ENCODE results near the gene GFPT2. TPM values are rescaled to one million over a fixed set of nuclear protein-coding genes. Genes with fewer than 3 reads are reported as not detected.

GFPT2 gene
- total and polyA plus RNA-seq, 5 donors = 2.3 to 25.6 (median 5.8) TPM

- intact Hi-C loops (cut with DNase I) = no loop called here
- Histone ChIP-seq H3K9me3 (ENCODE audit: control insufficient read depth, low read length) (no peaks in the 10 kb centered on the region), H3K4me3 (ENCODE audit: low read length) (no peak overlapping the region), H3K27me3 (ENCODE audit: control insufficient read depth, insufficient read depth) (no peaks in the 10 kb centered on the region), H3K4me1 (ENCODE audit: control insufficient read depth, insufficient read depth, low read length) (no peaks in the 10 kb centered on the region), H3K27ac (ENCODE audit: low read length) (peak overlapping the region; percentile 65)
- ATAC-seq = peak; percentile 88 to 93
- peak; percentile 78 to 85 (median 83) for DNase-seq
- WGBS = 41% methylated on average over 16 of the region's 16 CpGs
Measured at GRCh38 chr5:180330810-180331646, 22.1 kb downstream of the GFPT2 start.

GRCh38 chr5:180330270-180330648 is 22.9 kb downstream of the GFPT2 start:
- DNase-seq (no peak), ATAC-seq (no peak)
- no peak overlapping the region for H3K27ac ChIP-seq (ENCODE audit: low read length)
- no peaks in the 10 kb centered on the region for H3K9me3 ChIP-seq (ENCODE audit: control insufficient read depth, low read length)
- 77% methylated on average over 5 of the region's 5 CpGs for WGBS
- no peaks in the 10 kb centered on the region for H3K4me1 ChIP-seq (ENCODE audit: control insufficient read depth, insufficient read depth, low read length)
- no peaks in the 10 kb centered on the region for H3K27me3 ChIP-seq (ENCODE audit: control insufficient read depth, insufficient read depth)
- H3K4me3 ChIP-seq (ENCODE audit: low read length) = no peak overlapping the region
- intact Hi-C loops (cut with DNase I) = no loop called here

- peak in 1 of 3 donors; percentile 16 for DNase-seq
- WGBS = 90% methylated on average over 8 of the region's 8 CpGs
Measured at GRCh38 chr5:180329606-180330269, 23.4 kb downstream of the GFPT2 start.

GRCh38 chr5:180329138-180329435 is 24.0 kb downstream of the GFPT2 start:
- ATAC-seq (no peak), DNase-seq (peak in 1 of 3 donors; percentile 32)
- WGBS = 95% methylated on average over 7 of the region's 7 CpGs
- no peaks in the 10 kb centered on the region for H3K27me3 ChIP-seq (ENCODE audit: control insufficient read depth, insufficient read depth)
- H3K9me3 ChIP-seq (ENCODE audit: control insufficient read depth, low read length) = no peaks in the 10 kb centered on the region
- intact Hi-C loops (cut with DNase I) = loop anchor here in 1 of 4 donors (10.0 kb wide), 1 partner anchor 204 kb away; no protein-coding TSS in a partner anchor
- no peaks in the 10 kb centered on the region for H3K4me1 ChIP-seq (ENCODE audit: control insufficient read depth, insufficient read depth, low read length)
- H3K4me3 ChIP-seq (ENCODE audit: low read length) = no peak overlapping the region
- H3K27ac ChIP-seq (ENCODE audit: low read length) = no peak overlapping the region

More at GRCh38 chr5:180329606-180330269, 23.4 kb downstream of the GFPT2 start:
- no peaks in the 10 kb centered on the region for H3K4me1 ChIP-seq (ENCODE audit: control insufficient read depth, insufficient read depth, low read length)
- intact Hi-C loops (cut with DNase I) = loop anchor here in 1 of 4 donors (10.0 kb wide), 1 partner anchor 205 kb away; no protein-coding TSS in a partner anchor
- H3K4me3 ChIP-seq (ENCODE audit: low read length) = no peak overlapping the region
- ATAC-seq = no peak
- H3K27ac ChIP-seq (ENCODE audit: low read length) = no peak overlapping the region
- no peaks in the 10 kb centered on the region for H3K27me3 ChIP-seq (ENCODE audit: control insufficient read depth, insufficient read depth)
- H3K9me3 ChIP-seq (ENCODE audit: control insufficient read depth, low read length) = no peaks in the 10 kb centered on the region

GRCh38 chr5:180328296-180329137 is 24.6 kb downstream of the GFPT2 start:
- peak; percentile 83 to 89 (median 88) for DNase-seq
- ATAC-seq = peak in 1 of 2 donors; percentile 39
- Histone ChIP-seq H3K9me3 (ENCODE audit: control insufficient read depth, low read length) (no peaks in the 10 kb centered on the region), H3K27me3 (ENCODE audit: control insufficient read depth, insufficient read depth) (no peaks in the 10 kb centered on the region), H3K4me1 (ENCODE audit: control insufficient read depth, insufficient read depth, low read length) (no peaks in the 10 kb centered on the region), H3K27ac (ENCODE audit: low read length) (no peak overlapping the region), H3K4me3 (ENCODE audit: low read length) (no peak overlapping the region)
- 69% methylated on average over 31 of the region's 31 CpGs for WGBS
- intact Hi-C loops (cut with DNase I) = loop anchor here in 1 of 4 donors (10.0 kb wide), 1 partner anchor 204 kb away; no protein-coding TSS in a partner anchor

- H3K4me3 ChIP-seq (ENCODE audit: low read length) = no peak overlapping the region
- WGBS = 83% methylated on average over 10 of the region's 10 CpGs
- no peaks in the 10 kb centered on the region for H3K9me3 ChIP-seq (ENCODE audit: control insufficient read depth, low read length)
- no peaks in the 10 kb centered on the region for H3K4me1 ChIP-seq (ENCODE audit: control insufficient read depth, insufficient read depth, low read length)
- no peak overlapping the region for H3K27ac ChIP-seq (ENCODE audit: low read length)
- ATAC-seq (no peak), DNase-seq (no peak)
- H3K27me3 ChIP-seq (ENCODE audit: control insufficient read depth, insufficient read depth) = no peaks in the 10 kb centered on the region
- intact Hi-C loops (cut with DNase I) = loop anchor here in 1 of 4 donors (10.0 kb wide), 1 partner anchor 202 kb away; no protein-coding TSS in a partner anchor
Measured at GRCh38 chr5:180326989-180327565, 26.1 kb downstream of the GFPT2 start.

GRCh38 chr5:180324601-180324950 is 28.6 kb downstream of the GFPT2 start:
- Histone ChIP-seq H3K27me3 (ENCODE audit: control insufficient read depth, insufficient read depth) (no peaks in the 10 kb centered on the region), H3K9me3 (ENCODE audit: control insufficient read depth, low read length) (no peaks in the 10 kb centered on the region), H3K4me3 (ENCODE audit: low read length) (no peak overlapping the region), H3K27ac (ENCODE audit: low read length) (no peak overlapping the region), H3K4me1 (ENCODE audit: control insufficient read depth, insufficient read depth, low read length) (no peaks in the 10 kb centered on the region)
- DNase-seq (no peak), ATAC-seq (no peak)
- 77% methylated on average over 8 of the region's 8 CpGs for WGBS
- intact Hi-C loops (cut with DNase I) = loop anchor here in 1 of 4 donors (10.0 kb wide), 1 partner anchor 200 kb away; no protein-coding TSS in a partner anchor

- Histone ChIP-seq H3K4me3 (ENCODE audit: low read length) (no peak overlapping the region), H3K9me3 (ENCODE audit: control insufficient read depth, low read length) (no peaks in the 10 kb centered on the region), H3K27ac (ENCODE audit: low read length) (no peak overlapping the region), H3K27me3 (ENCODE audit: control insufficient read depth, insufficient read depth) (no peaks in the 10 kb centered on the region), H3K4me1 (ENCODE audit: control insufficient read depth, insufficient read depth, low read length) (no peaks in the 10 kb centered on the region)
- WGBS = 66% methylated on average over 11 of the region's 11 CpGs
- DNase-seq = peak in 1 of 3 donors; percentile 34
- no peak for ATAC-seq
- intact Hi-C loops (cut with DNase I) = loop anchor here in 1 of 4 donors (10.0 kb wide), 1 partner anchor 199 kb away; no protein-coding TSS in a partner anchor
Measured at GRCh38 chr5:180323941-180324600, 29.1 kb downstream of the GFPT2 start.

GRCh38 chr5:180323160-180323559 is 30.0 kb downstream of the GFPT2 start:
- no peaks in the 10 kb centered on the region for H3K4me1 ChIP-seq (ENCODE audit: control insufficient read depth, insufficient read depth, low read length)
- H3K27ac ChIP-seq (ENCODE audit: low read length) = no peak overlapping the region
- H3K4me3 ChIP-seq (ENCODE audit: low read length) = no peak overlapping the region
- no peaks in the 10 kb centered on the region for H3K9me3 ChIP-seq (ENCODE audit: control insufficient read depth, low read length)
- H3K27me3 ChIP-seq (ENCODE audit: control insufficient read depth, insufficient read depth) = no peaks in the 10 kb centered on the region
- WGBS = 89% methylated on average over 14 of the region's 14 CpGs
- ATAC-seq (no peak), DNase-seq (peak in 1 of 3 donors; percentile 28)
- intact Hi-C loops (cut with DNase I) = loop anchor here in 1 of 4 donors (10.0 kb wide), 1 partner anchor 198 kb away; no protein-coding TSS in a partner anchor

All from right cardiac atrium (tissue), 5 donors.